Thyroid gland (tissue), 4 donors: ENCODE data around the gene IGSF9B.

Experiments used
- CTCF ChIP-seq, 6 experiments: fragments of 200-600 bp in 3 of 6; fragments of 450-650 bp in 3 of 6; sonication (generic) in 3 of 6; IDR thresholded peaks; one replicate each; pipeline ENCODE4 v1.5.1; 2016 to 2019; ENCODE audit warnings: antibody characterized with exemption in 6 of 6, mild to moderate bottlenecking in 2 of 6, inconsistent platforms in 1 of 6, moderate library complexity in 1 of 6
- POLR2A ChIP-seq, 2 donors: fragments of 450-650 bp; IDR thresholded peaks; one replicate each; pipeline ENCODE4 v1.6.1; 2017; ENCODE audit warnings: antibody characterized with exemption in 2 of 2, mild to moderate bottlenecking in 2 of 2, moderate library complexity in 1 of 2

- TF ChIP-seq CTCF (IDR thresholded peaks at IDR 0.05) (no peak), POLR2A (IDR thresholded peaks at IDR 0.05) (no peak)
These were observed 38.0 kb downstream of the IGSF9B start for GRCh38 chr11:133918608-133919260.
